ENCODE measurements around the gene SRGAP1.
A peak's percentile ranks its signal among the peaks of the same experiment; 100 is the strongest.
"Not testable (repeated sequence)": the region's sequence is repeated elsewhere in the genome, so short reads cannot be mapped to it uniquely, and the experiment has no call there.

SRGAP1 gene

DNA sequence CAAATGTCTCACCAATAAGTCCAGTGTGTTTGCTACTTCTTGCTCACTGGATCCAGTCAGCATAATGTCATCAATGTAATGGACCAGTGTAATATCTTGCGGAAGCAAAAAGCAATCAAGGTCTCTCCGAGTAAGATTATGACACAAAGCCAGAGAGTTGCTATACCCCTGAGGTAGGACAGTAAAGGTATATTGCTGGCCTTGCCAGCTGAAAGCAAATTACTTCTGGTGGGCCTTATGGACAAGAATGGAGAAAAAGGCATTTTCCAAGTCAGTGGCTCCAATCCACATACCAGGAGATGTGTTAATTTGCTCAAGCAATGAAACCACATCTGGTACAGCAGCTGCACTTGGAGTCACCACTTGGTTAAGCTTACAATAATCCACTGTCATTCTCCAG is 288.2 kb downstream of the SRGAP1 start:
- not testable (repeated sequence) for DNase-seq

- DNase-seq: no peak
Observed at GRCh38 chr12:64137117-64137516, 292.6 kb downstream of the SRGAP1 start.

DNA sequence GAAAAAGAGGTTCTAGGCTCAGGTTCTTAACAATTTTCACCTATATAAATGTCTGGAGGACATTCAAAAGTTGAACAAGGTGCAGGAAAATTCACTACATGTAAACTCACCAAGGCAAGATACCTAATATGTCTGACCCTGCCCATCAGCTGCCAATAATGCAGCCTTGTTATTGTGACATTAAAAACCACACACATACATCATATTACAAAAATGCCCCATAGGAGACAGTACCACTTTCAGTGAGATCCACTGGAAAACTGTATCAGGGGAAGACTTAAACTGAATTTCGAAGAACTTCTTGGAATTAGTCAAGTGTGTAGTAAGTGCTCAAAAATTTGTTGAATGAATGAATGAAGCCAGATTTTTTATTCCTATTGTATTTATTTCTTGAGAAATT is 294.5 kb downstream of the SRGAP1 start:
- DNase-seq: no peak

- DNase-seq: no peak
Observed at GRCh38 chr12:64142382-64142781, 297.9 kb downstream of the SRGAP1 start.

- no peak for DNase-seq
Observed at GRCh38 chr12:64142784-64143183, 298.3 kb downstream of the SRGAP1 start.

DNA sequence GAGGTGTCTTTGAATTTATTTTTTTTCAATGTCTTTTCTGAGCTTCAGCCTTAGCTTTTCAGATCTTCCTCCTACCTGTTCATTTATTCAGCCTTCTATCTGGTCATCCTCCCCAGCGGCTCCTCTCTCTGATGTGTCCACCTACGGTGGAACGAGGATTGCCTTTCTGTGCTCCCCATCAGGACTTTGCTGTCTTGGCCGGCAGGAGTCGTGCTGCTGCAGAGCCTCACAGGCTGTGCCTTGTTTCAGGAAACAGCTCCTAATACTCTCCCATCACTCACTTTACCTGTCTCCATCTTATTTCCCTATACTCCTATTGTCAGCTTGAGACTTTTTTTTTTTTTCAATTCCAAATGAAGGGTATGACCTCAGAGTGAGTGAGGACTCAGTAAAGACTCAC is 300.7 kb downstream of the SRGAP1 start:
- DNase-seq: no peak

- no peak for DNase-seq
Observed at GRCh38 chr12:64147011-64147631, 302.6 kb downstream of the SRGAP1 start.

- DNase-seq: no peak
Observed at GRCh38 chr12:64147875-64148274, 303.4 kb downstream of the SRGAP1 start.

DNA sequence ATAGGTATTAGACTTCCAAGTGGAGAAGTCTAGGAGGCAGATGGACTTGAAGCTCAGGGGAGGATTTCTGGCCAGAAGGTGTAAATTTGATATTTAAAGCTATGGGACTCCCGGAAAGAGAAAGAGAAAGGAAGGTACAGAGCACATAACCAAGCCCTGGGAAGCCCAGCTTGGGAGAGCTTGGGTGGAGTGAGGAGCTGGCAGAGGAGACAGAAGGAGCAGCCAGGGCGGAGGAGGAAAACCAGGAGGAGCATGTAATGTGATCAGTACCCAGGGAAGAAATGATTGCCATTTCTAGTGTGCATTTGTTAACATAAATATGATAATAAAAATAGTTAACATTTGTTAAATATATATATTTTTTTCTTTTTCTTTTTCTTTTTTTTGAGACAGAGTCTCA is 310.2 kb downstream of the SRGAP1 start:
- DNase-seq: no peak

DNA sequence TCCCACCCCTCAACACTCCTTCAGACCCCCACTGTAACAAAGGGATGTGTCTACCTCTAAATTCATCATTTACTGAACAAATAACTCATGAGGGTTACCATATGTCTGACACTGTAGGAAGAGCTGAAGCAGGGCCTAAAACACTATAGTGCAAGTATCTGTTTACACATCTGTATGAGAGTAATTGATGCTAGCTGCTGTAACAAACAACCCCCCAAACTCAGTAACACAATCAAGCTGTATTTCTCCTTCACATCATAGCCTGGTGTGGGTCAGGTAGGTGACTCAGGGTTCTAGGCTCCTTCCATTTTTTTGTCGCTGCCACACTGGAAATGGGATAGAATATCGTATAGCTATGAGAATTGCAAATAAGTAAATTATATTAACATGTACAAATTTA is 312.6 kb downstream of the SRGAP1 start:
- DNase-seq: no peak

GRCh38 chr12:64160021-64160710 is 315.7 kb downstream of the SRGAP1 start:
- peak; percentile 41 for DNase-seq

DNA sequence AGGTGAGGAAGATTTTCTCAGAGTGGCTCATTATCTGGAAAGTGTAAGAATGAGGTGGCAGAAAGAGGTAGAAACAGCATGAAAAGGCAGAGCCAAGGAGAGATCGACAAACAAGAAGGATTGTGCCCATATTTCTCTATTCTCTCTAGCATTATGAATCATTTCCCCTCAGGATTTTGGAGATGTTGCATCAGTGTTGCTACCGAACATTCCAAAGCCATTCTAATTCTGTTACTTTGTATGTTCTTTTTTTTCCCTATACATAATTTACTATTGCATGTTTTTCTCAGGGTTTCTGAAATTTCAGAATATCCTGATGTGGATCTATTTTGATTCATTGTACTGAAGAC is 316.2 kb downstream of the SRGAP1 start:
- DNase-seq: peak; percentile 68

DNA sequence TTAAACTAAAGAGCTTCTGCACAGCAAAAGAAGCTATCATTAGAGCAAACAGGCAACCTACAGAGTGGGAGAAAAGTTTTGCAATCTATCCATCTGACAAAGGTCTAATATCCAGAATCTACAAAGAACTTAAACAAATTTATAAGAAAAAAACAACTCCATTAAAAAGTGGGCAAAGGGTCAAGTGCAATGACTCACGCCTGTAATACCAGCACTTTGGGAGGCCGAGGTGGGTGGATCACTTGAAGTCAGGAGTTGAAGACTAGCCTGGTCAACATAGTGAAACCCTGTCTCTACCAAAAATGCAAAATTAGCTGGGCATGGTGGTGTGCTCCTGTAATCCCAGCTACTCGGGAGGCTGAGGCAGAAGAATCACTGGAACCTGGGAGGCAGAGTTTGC is 322.1 kb downstream of the SRGAP1 start:
- not testable (repeated sequence) for DNase-seq

DNA sequence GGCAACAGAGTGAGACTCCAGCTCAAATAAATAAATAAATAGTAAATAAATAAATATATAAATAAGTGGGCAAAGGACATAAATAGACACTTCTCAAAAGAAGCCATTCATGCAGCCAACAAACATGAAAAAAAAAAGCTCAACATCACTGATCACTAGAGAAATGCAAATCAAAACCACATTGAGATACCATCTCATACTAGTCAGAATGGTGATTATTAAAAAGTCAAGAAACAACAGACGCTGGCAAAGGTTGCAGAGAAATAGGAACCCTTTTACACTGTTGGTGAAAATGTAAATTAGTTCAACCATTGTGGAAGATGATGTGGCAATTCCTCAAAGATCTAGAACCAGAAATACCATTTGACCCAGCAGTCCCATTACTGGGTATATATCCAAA is 322.5 kb downstream of the SRGAP1 start:
- not testable (repeated sequence) for DNase-seq

DNA sequence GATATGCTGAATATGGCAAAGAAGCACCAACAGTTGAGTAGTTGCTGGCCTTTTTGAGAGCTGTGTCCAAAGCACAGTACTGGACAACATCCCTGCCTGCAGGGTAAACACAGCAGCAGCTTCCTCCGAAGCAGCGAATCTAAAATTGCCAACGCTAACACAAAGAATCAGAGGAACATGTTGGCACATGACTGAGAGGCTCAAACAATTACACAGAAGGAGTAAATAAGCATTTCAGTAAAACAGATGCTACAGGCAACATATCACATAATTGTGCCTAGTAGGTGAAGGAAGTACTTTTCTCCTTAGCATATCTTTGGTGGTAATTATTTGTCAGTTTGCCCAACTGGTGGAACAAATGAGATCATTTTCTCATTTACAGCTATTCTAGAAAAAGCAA is 325.5 kb downstream of the SRGAP1 start:
- no peak for DNase-seq

- no peak for DNase-seq
Observed at GRCh38 chr12:64170730-64171129, 326.2 kb downstream of the SRGAP1 start.

DNA sequence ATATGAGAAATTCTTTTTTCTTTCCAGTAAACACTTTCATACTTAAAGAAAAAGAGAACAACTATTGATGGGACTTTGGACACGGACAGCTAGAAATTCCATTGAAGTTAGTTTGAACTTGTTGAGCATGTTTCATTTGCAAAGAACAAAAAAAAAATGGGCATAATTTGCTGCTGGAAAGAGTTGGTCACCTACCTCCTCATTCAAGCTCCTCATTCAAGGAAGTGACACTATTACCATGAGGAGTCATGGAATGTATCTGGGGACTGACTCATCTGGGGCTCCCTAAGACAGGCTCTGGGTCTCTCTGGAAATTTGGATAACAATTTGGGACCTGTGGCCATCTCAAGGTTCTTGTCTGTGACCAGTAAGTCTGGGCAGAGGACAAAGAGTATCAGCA is 327.2 kb downstream of the SRGAP1 start:
- no peak for DNase-seq

- DNase-seq: no peak
Observed at GRCh38 chr12:64172143-64172970, 327.9 kb downstream of the SRGAP1 start.

GRCh38 chr12:64173456-64173855 is 329.0 kb downstream of the SRGAP1 start:
- DNase-seq: peak; percentile 13

DNA sequence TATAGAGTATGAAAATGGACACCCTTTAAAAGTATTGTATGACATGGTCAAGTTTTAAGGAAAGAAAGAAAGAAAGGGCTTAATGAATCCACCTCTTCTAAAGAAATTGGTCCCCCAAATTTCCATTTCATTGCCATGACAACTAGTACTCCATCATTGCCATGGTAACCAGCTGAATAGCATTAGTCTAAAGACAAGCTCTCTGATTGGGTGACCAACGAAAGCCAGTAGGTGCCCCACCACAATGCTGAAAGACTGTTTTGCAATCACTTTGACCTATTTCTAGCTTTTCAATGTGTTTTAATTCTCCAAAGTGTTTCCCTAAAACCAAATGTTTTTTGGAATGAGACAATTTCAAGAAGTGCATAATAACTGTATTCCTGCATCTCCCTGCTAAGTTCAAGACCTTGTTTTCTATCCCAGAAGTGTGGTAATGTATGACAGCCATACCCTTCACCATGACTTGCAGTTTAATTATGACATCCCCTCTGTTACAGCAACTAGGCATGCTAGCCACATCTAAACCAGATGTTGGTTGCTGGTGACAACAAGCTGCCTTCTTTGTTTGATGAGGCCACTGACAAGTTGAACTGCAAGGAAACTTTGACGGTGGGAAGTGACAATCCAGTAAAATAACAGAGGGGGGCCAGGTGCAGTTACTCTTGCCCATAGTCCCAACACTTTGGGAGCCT is 330.9 kb downstream of the SRGAP1 start:
- no peak for DNase-seq

DNA sequence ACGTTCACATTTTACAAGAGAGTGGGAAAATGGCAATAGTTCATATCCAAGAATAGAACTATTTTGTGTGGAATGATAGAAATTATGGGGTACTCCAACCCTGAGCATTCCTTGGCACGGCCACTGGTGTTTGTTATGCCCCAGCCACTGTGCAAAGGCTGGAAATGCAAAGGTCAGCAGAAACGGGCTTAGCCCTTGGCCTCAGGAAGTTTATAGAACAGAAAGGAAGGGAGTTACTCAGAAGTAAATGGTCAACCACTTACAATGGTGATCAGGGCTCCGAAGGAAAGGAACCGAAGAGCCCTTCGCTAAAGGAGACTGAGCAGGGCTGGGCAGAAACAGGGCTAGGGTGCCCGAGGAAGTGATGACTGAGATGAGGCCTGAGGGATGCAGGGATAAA is 332.5 kb downstream of the SRGAP1 start:
- DNase-seq: no peak

DNA sequence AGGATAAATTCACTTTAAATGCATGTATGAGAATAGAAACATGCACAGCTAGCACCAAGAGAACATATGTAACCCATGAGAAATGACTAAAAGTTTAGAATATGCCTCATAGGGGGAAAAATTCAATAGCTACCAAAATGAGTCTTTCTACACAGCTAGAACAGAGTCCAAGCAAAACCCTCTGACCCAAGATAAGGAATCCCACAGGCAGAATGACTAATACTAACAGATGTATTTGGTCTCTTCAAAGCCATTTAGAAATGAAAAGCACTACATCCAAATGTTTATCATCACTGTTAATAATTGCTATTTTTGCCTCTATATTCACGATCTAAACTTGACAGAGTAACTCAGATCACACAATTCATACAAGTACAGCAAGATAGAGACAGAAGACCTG is 333.6 kb downstream of the SRGAP1 start:
- peak; percentile 84 for DNase-seq

- DNase-seq: peak; percentile 67
Observed at GRCh38 chr12:64180951-64181350, 336.5 kb downstream of the SRGAP1 start.

Data from NCI-H226 (cell line).